ENCODE data around the gene MBIP.
"Not testable (repeated sequence)": the region's sequence is repeated elsewhere in the genome, so short reads cannot be mapped to it uniquely, and the experiment has no call there.

The MBIP gene

GRCh38 chr14:36320200-36320896 is at the start of gene MBIP:
TSS of gene MBIP (minus strand) at chr14:36320637. CDS start at chr14:36320588, 49 bp downstream.
- peak; percentile 96 for DNase-seq

GRCh38 chr14:36367985-36368774 is 47.7 kb upstream of the MBIP start:
- no peak for DNase-seq

GRCh38 chr14:36365766-36366165 is 45.3 kb upstream of the MBIP start:
- DNase-seq: no peak

- DNase-seq: no peak
These were observed 43.3 kb upstream of the MBIP start for GRCh38 chr14:36363704-36364103.

- DNase-seq: no peak
These were observed 42.2 kb upstream of the MBIP start for GRCh38 chr14:36362648-36363047.

DNA sequence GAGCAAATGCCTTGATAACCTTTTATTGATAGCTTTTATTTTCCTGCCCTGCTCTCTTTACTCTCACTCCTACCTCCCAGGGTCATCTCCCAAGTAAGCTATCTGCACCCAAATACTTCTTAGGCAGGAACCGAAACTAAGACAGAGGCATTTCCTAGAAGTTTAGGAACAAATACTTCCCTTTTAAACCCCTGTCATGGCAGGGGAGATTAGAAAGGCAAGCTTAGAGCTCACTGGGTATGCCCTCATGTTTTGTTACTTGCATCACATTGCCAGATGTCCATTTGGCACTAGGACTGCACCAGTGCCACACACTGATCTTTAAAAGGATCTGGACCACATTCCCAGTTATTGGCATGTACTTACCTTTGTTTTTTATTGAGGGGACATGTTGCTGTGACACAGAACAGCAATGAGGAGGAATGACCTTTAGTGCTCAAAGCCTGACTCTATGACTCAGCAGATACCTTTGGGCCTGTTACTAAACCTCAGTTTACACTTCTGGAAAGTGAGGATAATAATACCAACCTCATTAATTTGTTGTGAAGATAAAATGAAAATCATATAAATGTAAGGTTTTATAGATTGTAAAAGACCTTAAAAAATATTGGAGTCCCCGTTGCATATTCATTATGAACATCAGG is 40.9 kb upstream of the MBIP start:
- no peak for DNase-seq

GRCh38 chr14:36356862-36357261 is 36.4 kb upstream of the MBIP start:
- no peak for DNase-seq

DNA sequence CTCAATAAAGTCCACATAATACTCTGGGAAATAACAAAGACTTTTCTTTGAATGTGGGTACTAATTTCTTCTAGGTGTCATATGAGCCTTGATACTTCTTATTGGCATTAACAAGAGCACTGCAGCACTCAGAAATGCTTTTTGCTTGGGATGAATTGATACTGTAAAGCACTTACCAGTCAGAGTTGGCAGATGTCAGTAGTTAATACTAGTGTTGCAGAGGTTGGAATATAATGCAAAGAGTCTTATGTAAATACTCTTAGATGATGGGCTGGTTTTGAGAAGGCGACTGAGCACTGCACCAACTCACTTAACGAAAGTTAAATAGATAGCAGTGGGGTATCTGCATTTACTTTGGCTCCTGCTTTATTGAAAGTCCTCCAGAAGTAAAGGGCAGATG is 25.6 kb upstream of the MBIP start:
- no peak for DNase-seq

GRCh38 chr14:36344211-36344610 is 23.8 kb upstream of the MBIP start:
- no peak for DNase-seq

DNA sequence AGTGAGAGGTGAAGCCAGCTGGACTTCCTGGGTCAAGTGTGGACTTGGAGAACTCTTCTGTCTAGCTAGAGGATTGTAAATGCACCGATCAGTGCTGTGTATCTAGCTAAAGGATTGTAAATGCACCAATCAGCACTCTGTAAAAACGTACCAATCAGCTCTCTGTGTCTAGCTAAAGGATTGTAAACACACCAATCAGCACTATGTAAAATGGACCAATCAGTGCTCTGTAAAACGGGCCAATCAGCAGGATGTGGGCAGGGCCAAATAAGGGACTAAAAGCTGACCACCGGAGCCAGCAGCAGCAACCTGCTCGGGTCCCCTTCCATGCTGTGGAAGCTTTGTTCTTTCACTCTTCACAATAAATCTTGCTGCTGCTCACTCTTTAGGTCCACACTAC is 21.4 kb upstream of the MBIP start:
- DNase-seq: not testable (repeated sequence)

DNA sequence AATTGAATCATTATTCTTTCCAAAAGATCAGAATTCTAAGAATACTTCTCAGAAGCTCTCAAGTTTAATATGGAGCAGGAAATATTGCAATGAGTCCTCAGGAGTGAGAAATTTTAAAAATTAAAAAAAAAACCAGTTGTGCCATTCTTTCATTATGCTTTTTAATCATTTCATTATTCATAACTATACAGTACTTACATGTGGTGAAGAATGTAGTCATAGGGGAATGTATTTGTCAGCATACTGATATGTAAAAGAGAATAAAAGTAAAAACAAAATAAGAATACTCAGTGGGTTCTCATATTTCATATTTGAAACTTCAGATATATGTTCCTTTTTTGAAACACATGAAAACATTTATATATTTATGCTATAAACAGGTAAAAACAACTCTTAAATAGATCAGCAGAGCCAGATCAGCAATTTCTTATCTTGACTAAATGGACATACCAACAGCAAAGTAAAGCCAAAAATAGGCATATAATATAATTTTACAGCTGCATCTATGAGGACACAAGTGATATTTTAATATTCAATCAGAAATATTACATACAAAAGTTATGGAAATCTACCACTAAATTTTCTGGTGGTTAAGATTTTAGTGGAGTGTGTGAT is 19.9 kb upstream of the MBIP start:
- no peak for DNase-seq

GRCh38 chr14:36339816-36340215 is 19.4 kb upstream of the MBIP start:
- no peak for DNase-seq

DNA sequence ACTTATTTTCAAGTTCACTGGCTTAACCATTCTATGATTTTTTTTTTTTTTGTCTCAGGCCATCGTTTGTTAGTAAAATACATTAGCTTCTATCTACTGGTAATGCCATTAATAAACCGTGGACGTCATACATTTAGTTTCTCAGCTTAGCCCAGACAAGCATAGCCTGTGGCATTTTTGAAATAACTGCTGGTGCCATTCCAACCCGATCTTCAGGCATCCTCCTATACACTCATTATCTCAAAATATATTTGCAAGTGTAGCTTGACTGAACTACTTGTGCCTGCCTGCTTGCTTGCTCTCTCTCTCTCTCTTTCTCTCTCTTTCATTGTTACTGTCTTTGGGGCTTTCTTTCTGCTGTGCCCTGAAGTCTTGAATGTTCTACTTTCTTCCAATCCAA is 12.7 kb upstream of the MBIP start:
- no peak for DNase-seq

DNA sequence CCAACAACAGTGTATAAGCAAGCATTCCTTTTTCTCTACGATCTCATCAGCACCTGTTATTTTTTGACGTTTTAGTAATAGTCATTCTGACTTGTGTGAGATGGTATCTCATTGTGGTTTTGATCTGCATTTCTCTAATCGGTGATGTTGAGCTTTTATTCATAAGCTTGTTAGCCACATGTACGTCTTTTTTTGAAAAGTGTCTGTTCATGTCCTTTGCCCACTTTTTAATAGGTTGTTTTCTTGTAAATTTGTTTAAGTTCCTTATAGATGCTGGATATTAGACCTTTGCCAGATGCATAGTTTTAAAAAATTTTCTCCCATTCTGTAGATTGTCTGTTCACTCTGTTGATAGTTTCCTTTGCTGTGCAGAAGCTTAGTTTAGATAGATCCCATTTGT is 7.1 kb upstream of the MBIP start:
- DNase-seq: not testable (repeated sequence)

DNA sequence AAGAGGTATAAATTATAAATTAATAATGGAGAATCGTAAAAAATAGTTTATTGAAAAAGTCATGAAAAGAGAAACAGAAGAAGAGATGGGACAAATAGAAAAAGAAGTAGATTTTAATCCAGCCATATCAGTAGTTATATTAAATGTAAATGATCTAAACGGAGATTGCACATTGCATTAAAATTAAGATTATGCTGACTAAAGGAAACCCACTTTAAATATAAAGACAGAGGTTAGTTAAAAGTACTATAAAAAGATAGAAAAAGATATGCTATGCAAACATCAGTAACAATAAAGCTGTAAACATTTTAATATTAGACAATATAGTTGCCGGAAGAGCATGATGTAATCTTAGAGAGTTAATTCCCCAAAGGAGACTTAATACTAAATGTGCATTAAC is 5.4 kb upstream of the MBIP start:
- DNase-seq: no peak

- no peak for DNase-seq
These were observed 4.5 kb upstream of the MBIP start for GRCh38 chr14:36324897-36325296.

- no peak for DNase-seq
These were observed 502 bp upstream of the MBIP start for GRCh38 chr14:36320897-36321381.

DNA sequence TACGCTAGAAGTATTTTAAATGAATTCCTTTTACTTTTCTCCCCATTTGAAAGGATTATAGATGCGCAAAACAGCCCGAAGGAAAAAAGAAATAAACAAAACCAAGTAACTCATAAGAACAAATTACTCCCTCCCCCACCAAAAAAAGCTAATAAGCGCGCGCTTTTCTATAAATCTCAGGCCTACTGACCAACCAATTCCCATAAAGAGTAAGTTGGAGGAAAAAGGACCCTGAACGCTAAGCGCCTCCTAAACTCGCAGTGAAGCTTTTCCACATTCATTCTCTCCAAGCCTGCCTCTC is 588 bp downstream of the MBIP start:
- no peak for DNase-seq

DNA sequence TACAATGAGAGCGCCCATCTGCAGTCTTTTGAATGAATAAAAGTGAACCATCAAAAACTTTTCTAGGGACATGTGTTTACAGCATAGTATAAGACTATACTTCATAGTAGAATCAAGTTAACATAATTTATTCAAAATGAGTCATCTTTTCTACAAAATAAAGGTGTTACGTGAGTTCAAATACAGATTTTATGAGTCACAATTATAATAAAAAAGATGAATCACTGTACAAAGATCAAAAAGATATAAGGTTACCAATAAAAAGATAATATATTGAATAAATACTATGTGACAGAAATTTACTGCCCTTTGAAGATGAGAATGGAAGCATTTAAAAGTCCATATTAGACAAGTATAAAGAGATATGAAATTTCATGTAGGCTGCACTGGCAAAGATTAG is 2.8 kb downstream of the MBIP start:
- DNase-seq: no peak

DNA sequence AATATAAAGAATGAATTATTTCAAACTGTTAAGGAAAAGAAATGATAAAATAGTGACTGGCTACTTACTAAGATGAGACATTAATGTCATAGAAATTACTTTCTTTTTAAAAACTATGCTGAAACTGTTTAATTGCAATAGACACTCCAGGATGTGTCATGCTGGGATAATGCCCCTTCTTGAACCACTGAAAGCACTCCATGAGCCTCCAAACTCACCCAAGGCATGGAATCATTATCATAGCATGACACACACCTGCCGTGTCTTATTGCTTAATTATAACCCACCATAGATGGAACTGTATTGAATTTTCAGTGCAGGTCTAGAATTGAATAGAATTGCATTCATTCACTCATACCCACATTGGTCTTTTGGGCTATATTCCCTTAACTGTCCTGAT is 4.3 kb downstream of the MBIP start:
- DNase-seq: no peak

DNA sequence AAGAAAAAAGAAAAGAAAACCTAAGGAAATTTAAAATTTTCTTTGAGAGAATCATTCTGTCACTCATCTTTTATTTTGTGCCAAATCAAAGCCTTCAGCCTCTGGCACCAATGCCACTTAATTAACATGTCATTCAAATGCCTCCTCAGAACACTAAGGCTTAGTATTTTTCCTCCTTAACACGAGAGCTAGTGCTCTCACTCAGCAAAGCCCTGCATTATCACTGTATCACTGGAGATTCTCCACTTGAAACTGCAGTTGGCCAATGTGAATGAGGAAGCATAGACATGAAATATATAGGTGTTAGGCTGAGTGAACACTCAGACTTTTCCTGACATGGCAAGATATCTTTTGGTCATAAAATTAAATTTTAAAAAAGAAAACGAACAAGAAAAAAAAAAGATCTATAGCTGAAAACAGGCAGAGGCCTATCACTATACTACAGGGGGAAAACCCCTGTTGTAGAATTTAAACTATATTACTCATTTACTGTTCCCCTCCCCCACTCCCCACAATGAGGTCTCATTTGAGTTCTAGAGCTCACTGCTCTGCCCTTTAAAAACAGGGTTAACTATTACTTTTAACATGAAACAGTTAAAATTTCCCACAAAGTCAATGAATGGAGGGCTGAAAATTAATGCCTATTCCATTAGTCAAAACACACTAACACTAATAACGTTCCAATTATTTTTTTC is 5.1 kb downstream of the MBIP start:
- no peak for DNase-seq

- DNase-seq: no peak
These were observed 6.5 kb downstream of the MBIP start for GRCh38 chr14:36313898-36314297.

DNA sequence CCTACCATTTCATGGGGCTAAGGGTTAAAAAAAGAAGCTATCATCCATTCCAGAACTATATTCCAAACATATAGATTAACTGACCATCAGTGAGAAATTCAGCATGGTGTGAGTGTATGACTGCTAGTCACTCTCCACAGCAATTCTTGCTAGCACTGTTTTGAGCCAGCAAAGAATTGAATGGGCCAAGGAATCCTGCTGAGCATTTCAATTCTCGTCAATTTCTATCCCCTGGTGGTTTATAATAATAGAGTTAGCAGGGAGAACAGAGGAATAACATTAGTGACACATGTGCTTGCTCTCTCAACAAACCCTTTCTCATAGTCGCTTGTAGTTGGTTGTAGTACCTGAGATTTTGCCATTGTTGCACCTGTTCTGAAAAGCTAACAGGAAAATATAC is 7.2 kb downstream of the MBIP start:
- no peak for DNase-seq
